HTERT RPE-1 (cell line): ENCODE measurements around the gene ANAPC7.
"Not testable (repeated sequence)": the region's sequence is repeated elsewhere in the genome, so short reads cannot be mapped to it uniquely, and the experiment has no call there.

Experiments used
- in situ Hi-C: fragments of 300-500 bp; cut with MboI; formaldehyde crosslinking; loops from 4 replicates; pipeline ENCODE4 v1.14.3; 2020; ENCODE audit warnings: low sequenced_read_pairs

ANAPC7 gene

GRCh38 chr12:110378131-110378790 is 25.2 kb downstream of the ANAPC7 start:
- in situ Hi-C loops = not testable (repeated sequence)

- in situ Hi-C loops = no loop called here
These were observed 29.4 kb downstream of the ANAPC7 start for GRCh38 chr12:110373962-110374611.

DNA sequence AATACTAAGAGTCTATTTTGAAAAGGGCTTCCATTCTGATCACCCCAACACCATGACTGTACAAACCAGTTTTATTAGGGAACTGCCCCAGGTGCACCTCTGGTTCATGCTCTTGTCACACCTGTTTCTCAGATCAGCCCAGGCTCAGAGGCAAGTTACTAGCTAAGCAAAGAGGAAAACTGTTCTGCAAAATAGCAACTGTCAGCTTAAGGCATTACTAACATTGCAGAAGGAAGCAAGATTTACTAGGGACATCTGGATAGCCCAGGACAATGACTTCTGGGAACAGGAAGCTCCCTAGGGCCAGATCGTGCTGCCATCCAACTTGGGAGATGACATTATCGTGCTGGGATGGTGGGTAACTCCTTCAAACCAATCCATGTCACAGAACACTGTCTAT is 30.1 kb downstream of the ANAPC7 start:
- in situ Hi-C loops = no loop called here

GRCh38 chr12:110373025-110373424 is 30.5 kb downstream of the ANAPC7 start:
- in situ Hi-C loops = no loop called here

DNA sequence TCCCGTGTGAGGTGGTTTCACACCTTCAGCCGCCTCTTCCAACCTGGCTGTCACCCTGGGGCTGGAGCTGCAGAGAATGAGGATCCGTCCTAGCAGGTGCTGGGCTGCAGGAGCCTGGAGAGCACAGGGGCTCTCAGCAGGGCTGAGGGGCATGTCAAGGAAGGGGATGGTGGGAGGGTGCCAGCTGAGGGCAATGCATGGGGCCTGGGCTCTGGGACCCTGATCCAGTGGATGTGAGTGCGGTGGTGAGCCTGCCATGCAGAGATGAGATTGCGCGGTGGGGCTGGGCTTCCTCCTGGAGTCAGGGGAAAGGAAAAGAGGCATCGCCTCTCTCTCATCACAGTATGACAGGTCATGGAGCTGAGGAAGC is 31.5 kb downstream of the ANAPC7 start:
- in situ Hi-C loops = no loop called here

DNA sequence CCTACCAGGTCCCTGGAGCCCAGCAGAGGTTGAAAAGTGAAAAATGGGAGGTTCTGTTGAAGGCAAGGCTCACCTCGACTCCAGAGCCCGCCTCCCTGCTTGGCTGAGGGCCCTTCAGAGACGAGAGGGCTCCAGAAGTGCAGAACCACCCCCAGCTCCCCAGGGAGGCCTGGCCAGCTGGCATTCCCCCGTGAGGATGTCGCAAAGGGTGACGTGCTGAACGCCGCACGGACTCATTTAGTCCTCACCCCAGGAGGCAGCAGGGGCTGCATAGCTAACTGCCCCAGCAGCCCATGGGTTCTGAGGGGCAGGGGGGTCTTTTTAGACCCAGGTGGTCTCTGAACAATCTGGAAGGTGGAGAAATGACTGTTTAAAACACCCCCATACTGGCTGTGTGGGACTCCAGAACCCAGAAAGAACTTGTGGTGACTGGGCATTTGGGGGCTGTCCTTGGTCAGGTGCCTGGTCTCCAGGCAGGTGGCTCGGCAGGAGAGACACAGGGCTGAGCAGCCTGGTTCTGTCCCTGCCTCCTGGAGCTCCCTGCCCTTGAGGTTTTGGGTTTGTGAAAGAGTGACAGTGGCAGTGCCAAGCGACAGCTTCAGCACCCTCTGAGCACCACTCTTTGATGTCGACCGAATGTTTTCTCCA is 32.0 kb downstream of the ANAPC7 start:
- in situ Hi-C loops = no loop called here

- in situ Hi-C loops = no loop called here
These were observed 32.7 kb downstream of the ANAPC7 start for GRCh38 chr12:110370732-110371231.

GRCh38 chr12:110369992-110370391 is 33.5 kb downstream of the ANAPC7 start:
- in situ Hi-C loops = no loop called here

DNA sequence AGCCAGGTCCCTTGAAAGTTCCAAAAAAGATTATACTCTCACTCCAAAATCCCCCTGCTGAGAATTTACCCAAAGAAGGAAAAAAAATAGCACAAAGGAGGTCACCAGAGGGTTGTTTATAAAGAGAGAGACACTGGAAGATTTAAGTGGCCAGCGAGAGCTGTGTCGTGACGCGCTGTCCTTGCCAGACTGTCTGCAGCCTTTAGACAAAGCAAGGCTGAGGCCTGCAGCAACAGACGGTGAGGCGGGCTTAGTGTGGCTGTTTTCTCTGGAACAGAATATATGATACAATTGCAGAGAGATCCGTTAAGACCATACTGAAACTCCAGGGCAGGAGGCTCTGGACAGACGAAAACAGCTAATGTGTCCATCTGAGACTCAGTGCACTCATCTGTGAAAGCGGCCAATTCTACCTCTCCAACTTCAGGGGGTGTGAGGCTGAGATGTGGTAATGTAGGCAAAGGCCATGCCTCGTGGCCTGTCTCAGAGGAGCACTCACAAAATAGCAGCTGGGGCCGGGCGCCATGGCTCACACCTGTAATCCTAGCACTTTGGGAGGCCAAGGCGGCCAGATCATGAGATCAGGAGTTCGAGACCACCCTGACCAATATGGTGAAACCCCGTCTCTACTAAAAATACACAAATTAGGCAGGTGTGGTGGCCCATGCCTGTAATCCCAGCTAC is 36.2 kb downstream of the ANAPC7 start:
- in situ Hi-C loops = no loop called here

DNA sequence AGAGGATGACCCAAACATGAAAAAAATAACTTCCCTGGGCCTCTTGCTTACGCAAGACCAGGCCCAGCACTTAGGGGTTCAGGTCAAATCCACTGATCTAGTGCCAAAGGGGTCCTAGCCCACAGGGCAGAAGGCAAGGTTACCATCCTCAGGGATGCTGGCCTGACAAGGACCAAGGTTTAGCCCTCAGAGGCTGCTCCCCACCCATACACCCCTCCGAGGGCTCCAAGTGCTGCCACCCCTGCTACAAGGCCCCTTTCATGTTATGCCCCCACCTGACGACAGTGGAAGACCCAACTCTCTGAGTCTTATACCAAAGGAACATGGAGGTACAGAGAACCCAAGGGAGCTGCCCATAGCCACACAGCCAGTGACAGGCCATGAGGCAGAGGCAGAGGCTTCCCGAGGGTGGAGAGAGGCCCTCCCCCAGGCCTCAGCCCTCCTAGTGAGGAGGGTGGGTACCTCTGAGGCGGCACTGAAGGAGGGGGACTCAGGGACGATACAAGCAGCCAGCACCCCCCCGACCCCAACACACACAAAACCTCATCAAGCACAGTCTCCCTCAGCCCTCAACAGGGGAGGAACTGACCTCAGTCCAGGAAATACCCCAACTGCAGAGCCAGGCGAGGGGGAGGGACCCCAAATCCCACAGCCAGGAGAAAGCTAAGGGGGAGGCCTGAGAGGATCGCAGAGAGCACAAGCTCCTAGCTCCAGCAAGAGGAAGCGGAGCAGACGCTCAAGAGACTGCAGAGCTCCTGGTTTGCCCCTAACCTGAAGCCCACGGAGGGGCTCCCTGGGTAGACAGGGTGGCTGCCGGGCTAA is 37.0 kb downstream of the ANAPC7 start:
- in situ Hi-C loops = no loop called here

DNA sequence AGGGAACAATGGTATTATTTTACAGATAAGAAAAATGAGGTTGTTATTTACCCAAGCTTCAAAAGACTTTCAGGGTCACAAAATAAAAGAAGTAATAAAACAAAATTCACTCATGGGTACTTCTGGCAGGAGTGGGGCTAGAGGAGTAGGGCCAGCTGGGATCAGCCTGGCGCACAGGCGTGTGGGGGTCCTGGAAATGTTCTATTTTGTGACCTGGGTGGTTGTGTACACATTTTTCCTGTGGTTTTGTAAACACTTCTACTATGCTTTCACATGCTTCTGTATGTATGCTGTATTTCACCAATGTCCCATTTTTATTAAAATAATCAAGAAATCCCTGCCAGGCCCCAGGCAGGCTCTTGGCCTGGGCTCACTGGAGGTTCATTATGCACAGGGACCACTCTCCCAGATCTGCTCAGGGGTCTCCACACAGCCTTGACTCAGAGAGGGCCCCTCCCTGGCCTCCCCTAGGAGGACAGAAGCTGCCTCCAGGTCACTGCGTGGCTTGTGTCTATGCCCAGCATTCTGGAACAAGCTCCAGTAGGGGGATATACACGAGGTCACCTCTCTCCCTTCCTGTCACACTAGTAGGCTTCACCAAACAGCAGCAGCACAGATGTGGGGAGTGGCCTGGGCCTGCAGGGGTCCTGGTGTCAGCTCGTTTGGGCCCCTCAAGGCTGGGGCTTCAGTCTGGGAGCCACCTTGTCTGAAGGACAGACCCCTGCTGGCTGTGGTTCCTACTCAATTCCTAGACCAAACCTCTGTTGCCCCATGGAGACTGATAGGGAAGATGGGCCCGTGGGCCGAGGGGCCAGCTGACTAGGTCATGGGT is 37.8 kb downstream of the ANAPC7 start:
- in situ Hi-C loops = no loop called here

DNA sequence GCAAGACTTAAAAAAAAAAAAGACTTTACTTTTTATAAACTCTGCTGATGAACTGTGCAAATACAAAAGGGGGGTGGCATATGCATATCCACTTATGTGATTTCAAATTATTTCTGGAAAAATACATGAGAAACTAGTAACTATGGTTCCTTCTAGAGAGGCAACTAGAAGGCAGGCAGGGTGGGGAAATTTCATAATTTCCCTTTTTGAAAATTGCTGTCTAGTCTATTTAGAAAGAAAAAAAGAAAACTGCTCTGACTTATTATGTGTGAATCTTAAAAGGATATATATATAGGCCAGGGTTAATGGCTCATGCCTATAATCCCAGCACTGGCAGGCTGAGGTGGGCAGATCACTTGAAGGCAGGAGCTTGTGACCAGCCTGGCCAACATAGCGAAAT is 42.3 kb downstream of the ANAPC7 start:
- in situ Hi-C loops = no loop called here

- in situ Hi-C loops = not testable (repeated sequence)
These were observed 45.0 kb downstream of the ANAPC7 start for GRCh38 chr12:110358384-110359097.

DNA sequence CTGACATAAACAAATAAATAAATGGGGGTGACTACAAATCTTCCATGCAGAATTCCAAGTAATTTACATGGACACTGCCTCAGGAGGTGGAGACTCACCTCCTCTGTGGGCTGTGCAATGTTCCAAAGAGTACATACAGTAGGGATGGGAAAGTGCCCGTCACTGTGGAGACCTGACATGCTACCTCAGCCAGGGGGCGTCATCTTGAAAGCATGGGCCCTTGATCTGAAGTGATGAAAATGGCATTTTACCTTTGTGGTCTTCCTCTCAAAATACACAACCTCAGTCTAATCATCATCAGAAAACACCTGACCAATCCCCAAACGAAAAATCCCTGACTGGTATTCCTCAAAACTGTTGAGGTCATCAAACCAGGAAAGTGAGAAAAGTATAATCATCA is 48.4 kb downstream of the ANAPC7 start:
- in situ Hi-C loops = no loop called here

DNA sequence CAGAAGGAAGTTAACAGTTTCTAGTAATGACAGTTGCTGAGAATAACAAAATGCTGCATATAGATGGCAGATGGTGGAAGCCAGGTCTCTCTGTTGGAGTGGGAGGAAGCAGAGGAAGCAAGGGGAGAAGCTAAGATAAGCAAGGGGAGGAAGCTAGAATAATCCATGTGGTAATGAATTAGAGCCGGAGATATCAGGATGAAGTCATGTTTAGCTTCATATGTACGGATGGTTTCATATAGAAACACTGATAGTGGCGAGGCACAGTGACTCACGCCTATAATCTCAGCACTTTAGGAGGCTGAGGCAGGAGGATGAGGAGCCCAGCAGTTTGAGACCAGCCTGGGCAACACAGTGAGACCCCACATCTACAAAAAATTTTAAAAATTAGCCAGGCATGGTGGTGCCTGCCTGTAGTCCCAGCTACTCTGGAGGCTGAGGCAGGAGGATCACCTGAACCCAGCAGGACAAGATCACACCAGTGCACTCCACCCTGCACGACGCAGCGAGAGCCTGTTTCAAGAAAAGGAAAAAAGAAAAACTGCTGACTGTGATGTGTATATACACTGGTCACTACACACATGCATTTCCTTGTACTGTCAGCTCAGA is 49.2 kb downstream of the ANAPC7 start:
- in situ Hi-C loops = no loop called here

- in situ Hi-C loops = no loop called here
These were observed 50.1 kb downstream of the ANAPC7 start for GRCh38 chr12:110353211-110353965.

DNA sequence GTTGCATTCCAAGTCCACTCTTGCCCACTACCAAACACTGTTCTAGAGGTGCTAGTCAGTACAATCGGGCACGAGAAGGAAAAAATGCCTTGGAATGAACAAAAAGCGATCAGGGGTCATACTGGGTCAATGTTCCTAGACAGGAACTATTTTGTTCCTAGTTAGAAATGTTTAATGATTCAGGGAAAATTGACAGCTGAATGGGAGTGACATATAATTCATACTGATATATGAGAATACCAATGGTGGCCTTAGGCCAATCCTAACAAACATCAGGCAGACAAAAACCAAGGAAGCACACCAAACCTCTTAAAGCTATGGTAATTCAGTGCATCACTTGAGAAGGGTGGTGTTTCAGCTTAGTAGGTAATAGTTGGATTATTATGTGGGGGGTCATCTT is 51.1 kb downstream of the ANAPC7 start:
- in situ Hi-C loops = no loop called here

GRCh38 chr12:110351119-110351518 is 52.4 kb downstream of the ANAPC7 start:
- in situ Hi-C loops = no loop called here
